ENCODE measurements around the gene EIF4E2.
"Not testable (repeated sequence)": the region's sequence is repeated elsewhere in the genome, so short reads cannot be mapped to it uniquely, and the experiment has no call there.

EIF4E2 gene

GRCh38 chr2:232570481-232570880, 20.0 kb downstream of the EIF4E2 start:
- DNase-seq = not testable (repeated sequence)

GRCh38 chr2:232571026-232571474, 20.6 kb downstream of the EIF4E2 start:
- DNase-seq = no peak

GRCh38 chr2:232573042-232573441, 22.6 kb downstream of the EIF4E2 start:
- no peak for DNase-seq

GRCh38 chr2:232573771-232574435, 23.4 kb downstream of the EIF4E2 start:
- no peak for DNase-seq

- DNase-seq = no peak
Measured at GRCh38 chr2:232574674-232575403, 24.4 kb downstream of the EIF4E2 start.

GRCh38 chr2:232575404-232575746, 24.9 kb downstream of the EIF4E2 start:
- DNase-seq = no peak

- no peak for DNase-seq
Measured at GRCh38 chr2:232576995-232577394, 26.5 kb downstream of the EIF4E2 start.

- DNase-seq = no peak
Measured at GRCh38 chr2:232577841-232578240, 27.4 kb downstream of the EIF4E2 start.

- DNase-seq = no peak
Measured at GRCh38 chr2:232578626-232579025, 28.1 kb downstream of the EIF4E2 start.

- no peak for DNase-seq
Measured at GRCh38 chr2:232580648-232580981, 30.1 kb downstream of the EIF4E2 start.

GRCh38 chr2:232581725-232582124, 31.2 kb downstream of the EIF4E2 start:
- DNase-seq = no peak

- DNase-seq = no peak
Measured at GRCh38 chr2:232584238-232584637, 33.7 kb downstream of the EIF4E2 start.

- DNase-seq = no peak
Measured at GRCh38 chr2:232586943-232587505, 36.5 kb downstream of the EIF4E2 start.

GRCh38 chr2:232587512-232587911, 37.0 kb downstream of the EIF4E2 start:
- no peak for DNase-seq

- DNase-seq = no peak
Measured at GRCh38 chr2:232588031-232588430, 37.5 kb downstream of the EIF4E2 start.

GRCh38 chr2:232588680-232589585, 38.4 kb downstream of the EIF4E2 start:
- DNase-seq = no peak

- DNase-seq = no peak
Measured at GRCh38 chr2:232592772-232593395, 42.4 kb downstream of the EIF4E2 start.

GRCh38 chr2:232593982-232594381, 43.5 kb downstream of the EIF4E2 start:
- DNase-seq = no peak

GRCh38 chr2:232597362-232598079, 47.0 kb downstream of the EIF4E2 start:
- DNase-seq = no peak

GRCh38 chr2:232598293-232598692, 47.8 kb downstream of the EIF4E2 start:
- no peak for DNase-seq

GRCh38 chr2:232600053-232600773, 49.7 kb downstream of the EIF4E2 start:
- DNase-seq = no peak
